SK-N-SH treated with all-trans-retinoic acid at 6 μM for 48 hours (cell line): ENCODE results near the gene VARS1.

ENCODE experiments used
- ATAC-seq: fragments of 200-7000 bp; cut with Tn5 transposase; 3 replicates; pipeline ENCODE4 v1.9.1; 2020; ENCODE audit warnings: mild to moderate bottlenecking, moderate library complexity
- ARNTL ChIP-seq: fragments of 450-650 bp; formaldehyde crosslinking; IDR thresholded peaks from 2 replicates; pipeline ENCODE4 v1.5.0; 2020; ENCODE audit warnings: low read depth, mild to moderate bottlenecking, moderate library complexity, borderline replicate concordance
- BACH2 ChIP-seq: fragments of 250-450 bp; sonication (Bioruptor Pico); IDR thresholded peaks from 2 replicates; pipeline ENCODE4 v1.9.0; 2021; ENCODE audit warnings: mild to moderate bottlenecking, borderline replicate concordance
- CSDC2 ChIP-seq: fragments of 250-450 bp; sonication (Bioruptor Pico); IDR thresholded peaks from 2 replicates; pipeline ENCODE4 v1.5.0; 2020; ENCODE audit warnings: mild to moderate bottlenecking, moderate library complexity
- CSRNP3 ChIP-seq: fragments of 250-450 bp; sonication (Bioruptor Pico); IDR thresholded peaks from 2 replicates; pipeline ENCODE4 v1.5.1; 2021; ENCODE audit warnings: mild to moderate bottlenecking, moderate library complexity
- ESRRG ChIP-seq: fragments of 250-450 bp; sonication (Bioruptor Pico); IDR thresholded peaks from 2 replicates; pipeline ENCODE4 v1.6.1; 2021; ENCODE audit warnings: mild to moderate bottlenecking
- GLIS3 ChIP-seq: fragments of 250-450 bp; sonication (Bioruptor Pico); IDR thresholded peaks from 2 replicates; pipeline ENCODE4 v1.5.0; 2020; ENCODE audit warnings: mild to moderate bottlenecking, moderate library complexity
- ISL1 ChIP-seq: fragments of 250-450 bp; sonication (Bioruptor Pico); IDR thresholded peaks from 2 replicates; pipeline ENCODE4 v2.1.2; 2022; ENCODE audit warnings: mild to moderate bottlenecking, moderate library complexity
- OSR1 ChIP-seq: fragments of 250-450 bp; sonication (Bioruptor Pico); IDR thresholded peaks from 2 replicates; pipeline ENCODE4 v1.8.0; 2022; ENCODE audit warnings: moderate library complexity, mild to moderate bottlenecking, inconsistent platforms
- PATZ1 ChIP-seq: fragments of 250-450 bp; sonication (Bioruptor Pico); IDR thresholded peaks from 2 replicates; pipeline ENCODE4 v1.8.0; 2020; ENCODE audit warnings: mild to moderate bottlenecking, moderate library complexity, borderline replicate concordance
- POU6F1 ChIP-seq: fragments of 250-450 bp; sonication (Bioruptor Pico); IDR thresholded peaks from 2 replicates; pipeline ENCODE4 v1.8.0; 2021; ENCODE audit warnings: low read depth, mild to moderate bottlenecking, moderate library complexity, borderline replicate concordance
- PPARA ChIP-seq: fragments of 250-450 bp; sonication (Bioruptor Pico); IDR thresholded peaks from 2 replicates; pipeline ENCODE4 v1.5.0; 2020; ENCODE audit warnings: mild to moderate bottlenecking, borderline replicate concordance
- RARB ChIP-seq: fragments of 250-450 bp; sonication (Bioruptor Pico); IDR thresholded peaks from 2 replicates; pipeline ENCODE4 v1.8.0; 2021; ENCODE audit warnings: mild to moderate bottlenecking, moderate library complexity
- SNAI2 ChIP-seq: fragments of 250-450 bp; sonication (Bioruptor Pico); IDR thresholded peaks from 2 replicates; pipeline ENCODE4 v1.5.0; 2020; ENCODE audit warnings: mild to moderate bottlenecking, moderate library complexity
- TOX ChIP-seq: fragments of 250-450 bp; sonication (Bioruptor Pico); IDR thresholded peaks from 2 replicates; pipeline ENCODE4 v1.8.0; 2021; ENCODE audit warnings: mild to moderate bottlenecking, moderate library complexity, borderline replicate concordance
- ZC3H10 ChIP-seq: fragments of 250-450 bp; sonication (Bioruptor Pico); IDR thresholded peaks from 2 replicates; pipeline ENCODE4 v1.5.1; 2021; ENCODE audit warnings: mild to moderate bottlenecking, moderate library complexity
- ZFP3 ChIP-seq: fragments of 250-450 bp; sonication (Bioruptor Pico); IDR thresholded peaks from 2 replicates; pipeline ENCODE4 v1.5.0; 2020; ENCODE audit warnings: mild to moderate bottlenecking, moderate library complexity
- ZFP30 ChIP-seq: fragments of 450-650 bp; formaldehyde crosslinking; IDR thresholded peaks from 2 replicates; pipeline ENCODE4 v1.5.0; 2022; ENCODE audit warnings: mild to moderate bottlenecking, moderate library complexity
- ZNF565 ChIP-seq: fragments of 450-650 bp; formaldehyde crosslinking; conservative IDR thresholded peaks from 2 replicates; pipeline ENCODE4 v1.5.0; 2020; ENCODE audit warnings: low read depth, mild to moderate bottlenecking, moderate library complexity
- ZNF70 ChIP-seq: fragments of 450-650 bp; formaldehyde crosslinking; IDR thresholded peaks from 2 replicates; pipeline ENCODE4 v1.5.0; 2020; ENCODE audit warnings: mild to moderate bottlenecking, moderate library complexity
- TF ChIP-seq, protein P1 (sequence below): fragments of 250-450 bp; sonication (Bioruptor Pico); IDR thresholded peaks from 2 replicates; pipeline ENCODE4 v1.5.1; 2020; ENCODE audit warnings: low read depth, mild to moderate bottlenecking, moderate library complexity
- TF ChIP-seq, protein P2 (sequence below): fragments of 250-450 bp; sonication (Bioruptor Pico); IDR thresholded peaks from 2 replicates; pipeline ENCODE4 v1.5.0; 2020; ENCODE audit warnings: mild to moderate bottlenecking, moderate library complexity

VARS1 gene

DNA sequence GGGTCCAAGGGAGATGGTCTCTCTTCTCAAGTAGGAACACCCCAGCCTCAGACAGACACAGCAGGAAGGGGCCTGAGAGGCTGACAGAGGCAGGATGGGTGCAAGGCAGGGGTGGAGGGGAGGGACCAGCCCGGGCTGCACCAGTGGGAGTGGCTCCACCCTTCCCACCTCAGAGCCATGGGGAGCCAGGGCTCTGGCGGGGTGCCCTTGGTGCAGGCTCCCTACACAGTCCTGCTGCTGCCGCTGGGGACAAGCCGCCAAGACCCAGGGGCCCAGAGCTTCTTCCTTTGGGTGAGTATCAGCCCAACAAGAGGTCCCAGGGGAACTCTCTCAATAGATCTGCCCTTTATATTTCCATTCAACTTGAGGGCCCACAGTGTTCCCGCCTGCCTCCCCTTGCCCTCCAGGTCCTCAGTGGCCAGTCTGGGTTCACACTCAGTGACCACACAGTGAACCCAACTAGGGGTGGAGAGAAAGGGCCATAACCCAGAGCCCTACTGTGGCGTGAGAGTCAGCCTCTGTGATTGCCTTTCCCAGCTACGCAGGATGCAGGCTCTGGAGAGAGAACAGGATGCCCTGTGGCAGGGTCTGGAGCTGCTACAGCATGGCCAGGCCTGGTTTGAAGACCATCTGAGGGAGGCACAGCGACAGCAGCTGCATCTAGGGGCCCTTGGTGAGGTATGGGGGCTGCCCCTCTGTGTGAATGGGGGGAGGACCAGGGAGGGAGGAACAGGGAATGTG, 32.5 kb downstream of the VARS1 start:
- ATAC-seq = peak; percentile 11; the same call in 2 of the 3 replicates
- TF ChIP-seq PATZ1 (CRISPR knock-in tag) = no peak
- TF ChIP-seq ZFP30 (CRISPR knock-in tag) = no peak
- no peak for TF ChIP-seq PPARA (CRISPR knock-in tag)
- TF ChIP-seq TOX = no peak
- TF ChIP-seq ZC3H10 (CRISPR knock-in tag) = no peak
- TF ChIP-seq GLIS3 (CRISPR knock-in tag) = no peak
- TF ChIP-seq, protein P1, sequence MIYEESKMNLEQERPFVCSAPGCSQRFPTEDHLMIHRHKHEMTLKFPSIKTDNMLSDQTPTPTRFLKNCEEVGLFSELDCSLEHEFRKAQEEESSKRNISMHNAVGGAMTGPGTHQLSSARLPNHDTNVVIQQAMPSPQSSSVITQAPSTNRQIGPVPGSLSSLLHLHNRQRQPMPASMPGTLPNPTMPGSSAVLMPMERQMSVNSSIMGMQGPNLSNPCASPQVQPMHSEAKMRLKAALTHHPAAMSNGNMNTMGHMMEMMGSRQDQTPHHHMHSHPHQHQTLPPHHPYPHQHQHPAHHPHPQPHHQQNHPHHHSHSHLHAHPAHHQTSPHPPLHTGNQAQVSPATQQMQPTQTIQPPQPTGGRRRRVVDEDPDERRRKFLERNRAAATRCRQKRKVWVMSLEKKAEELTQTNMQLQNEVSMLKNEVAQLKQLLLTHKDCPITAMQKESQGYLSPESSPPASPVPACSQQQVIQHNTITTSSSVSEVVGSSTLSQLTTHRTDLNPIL (CRISPR knock-in tag) = no peak
- TF ChIP-seq RARB (CRISPR knock-in tag) = no peak
- TF ChIP-seq ZNF565 = no peak

DNA sequence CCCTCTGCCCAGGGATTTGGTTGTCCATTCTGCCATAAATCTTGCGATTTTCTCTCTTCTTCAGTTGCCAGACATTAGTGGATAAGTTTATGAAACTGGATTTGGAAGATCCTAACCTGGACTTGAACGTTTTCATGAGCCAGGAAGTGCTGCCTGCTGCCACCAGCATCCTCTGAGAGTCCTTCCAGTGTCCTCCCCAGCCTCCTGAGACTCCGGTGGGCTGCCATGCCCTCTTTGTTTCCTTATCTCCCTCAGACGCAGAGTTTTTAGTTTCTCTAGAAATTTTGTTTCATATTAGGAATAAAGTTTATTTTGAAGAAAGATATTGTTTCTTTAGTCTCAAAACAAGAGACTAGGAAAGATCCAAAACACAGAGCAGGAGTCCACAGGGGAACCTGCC, 33.2 kb downstream of the VARS1 start, which contains the start of gene SAPCD1:
Gene SAPCD1, plus strand, starts transcription at position 301 of the 400 bp plus-strand sequence. CDS start 399 bp downstream, outside the sequence.
- no peak for ATAC-seq
- TF ChIP-seq TOX (no peak), CSDC2 (CRISPR knock-in tag) (no peak), CSRNP3 (CRISPR knock-in tag) (no peak), ZNF70 (no peak), BACH2 (CRISPR knock-in tag) (no peak), SNAI2 (CRISPR knock-in tag) (no peak), ZFP30 (CRISPR knock-in tag) (no peak), ISL1 (no peak), GLIS3 (CRISPR knock-in tag) (no peak), ZFP3 (CRISPR knock-in tag) (no peak), RARB (CRISPR knock-in tag) (no peak), OSR1 (CRISPR knock-in tag) (no peak), PPARA (CRISPR knock-in tag) (no peak), ESRRG (CRISPR knock-in tag) (no peak), ZNF565 (no peak)
- TF ChIP-seq, protein P1 (CRISPR knock-in tag) = no peak
- TF ChIP-seq, protein P2, sequence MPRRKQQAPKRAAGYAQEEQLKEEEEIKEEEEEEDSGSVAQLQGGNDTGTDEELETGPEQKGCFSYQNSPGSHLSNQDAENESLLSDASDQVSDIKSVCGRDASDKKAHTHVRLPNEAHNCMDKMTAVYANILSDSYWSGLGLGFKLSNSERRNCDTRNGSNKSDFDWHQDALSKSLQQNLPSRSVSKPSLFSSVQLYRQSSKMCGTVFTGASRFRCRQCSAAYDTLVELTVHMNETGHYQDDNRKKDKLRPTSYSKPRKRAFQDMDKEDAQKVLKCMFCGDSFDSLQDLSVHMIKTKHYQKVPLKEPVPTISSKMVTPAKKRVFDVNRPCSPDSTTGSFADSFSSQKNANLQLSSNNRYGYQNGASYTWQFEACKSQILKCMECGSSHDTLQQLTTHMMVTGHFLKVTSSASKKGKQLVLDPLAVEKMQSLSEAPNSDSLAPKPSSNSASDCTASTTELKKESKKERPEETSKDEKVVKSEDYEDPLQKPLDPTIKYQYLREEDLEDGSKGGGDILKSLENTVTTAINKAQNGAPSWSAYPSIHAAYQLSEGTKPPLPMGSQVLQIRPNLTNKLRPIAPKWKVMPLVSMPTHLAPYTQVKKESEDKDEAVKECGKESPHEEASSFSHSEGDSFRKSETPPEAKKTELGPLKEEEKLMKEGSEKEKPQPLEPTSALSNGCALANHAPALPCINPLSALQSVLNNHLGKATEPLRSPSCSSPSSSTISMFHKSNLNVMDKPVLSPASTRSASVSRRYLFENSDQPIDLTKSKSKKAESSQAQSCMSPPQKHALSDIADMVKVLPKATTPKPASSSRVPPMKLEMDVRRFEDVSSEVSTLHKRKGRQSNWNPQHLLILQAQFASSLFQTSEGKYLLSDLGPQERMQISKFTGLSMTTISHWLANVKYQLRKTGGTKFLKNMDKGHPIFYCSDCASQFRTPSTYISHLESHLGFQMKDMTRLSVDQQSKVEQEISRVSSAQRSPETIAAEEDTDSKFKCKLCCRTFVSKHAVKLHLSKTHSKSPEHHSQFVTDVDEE (CRISPR knock-in tag) = no peak

DNA sequence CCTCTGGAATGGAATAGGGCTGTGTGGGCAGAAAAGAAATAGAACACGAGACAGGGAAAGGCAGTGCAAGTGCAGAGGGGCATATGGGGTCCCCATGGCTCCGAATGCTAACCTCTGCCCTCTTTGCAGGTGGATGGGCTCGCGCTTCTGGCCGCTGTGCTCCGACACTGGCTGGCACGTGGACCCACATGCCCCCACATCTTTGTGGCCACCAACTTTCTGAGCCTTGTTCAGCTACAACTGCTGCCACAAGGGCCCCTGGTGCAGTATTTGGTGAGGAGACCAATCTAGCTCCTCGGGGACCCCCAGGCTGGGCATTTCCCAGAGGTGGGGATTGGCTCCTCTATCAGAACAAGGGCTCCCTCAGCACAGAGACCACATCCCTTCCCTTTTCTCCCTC, 34.2 kb downstream of the VARS1 start:
- no peak for ATAC-seq
- TF ChIP-seq CSDC2 (CRISPR knock-in tag) (no peak), POU6F1 (CRISPR knock-in tag) (no peak), ARNTL (CRISPR knock-in tag) (no peak), BACH2 (CRISPR knock-in tag) (no peak), PPARA (CRISPR knock-in tag) (no peak), ZC3H10 (CRISPR knock-in tag) (no peak), ZFP3 (CRISPR knock-in tag) (no peak), RARB (CRISPR knock-in tag) (no peak), ISL1 (no peak)
- TF ChIP-seq, protein P2 (CRISPR knock-in tag) = no peak
- TF ChIP-seq, protein P1 (CRISPR knock-in tag) = no peak
